ENCODE measurements around the gene C21orf58.

Gene C21orf58

GRCh38 chr21:46284077-46284644 lies 39.5 kb downstream of the C21orf58 start:
- no peak for TF ChIP-seq CTCF (IDR thresholded peaks at IDR 0.05; ENCODE audit: low read depth, low read length)
- H3K4me3 ChIP-seq (replicated peaks in 1 of 2; ENCODE audit: low read depth in 2 of 2, low read length in 2 of 2): no peak overlapping the region
- DNase-seq (ENCODE audit: low read depth in 2 of 2): no peak

GRCh38 chr21:46274797-46275390 lies 48.8 kb downstream of the C21orf58 start:
- no peak for DNase-seq (ENCODE audit: low read depth in 2 of 2)
- TF ChIP-seq CTCF (IDR thresholded peaks at IDR 0.05; ENCODE audit: low read depth, low read length): no peak
- no peak overlapping the region for H3K4me3 ChIP-seq (replicated peaks in 1 of 2; ENCODE audit: low read depth in 2 of 2, low read length in 2 of 2)

- no peak for DNase-seq (ENCODE audit: low read depth in 2 of 2)
- no peak overlapping the region for H3K4me3 ChIP-seq (replicated peaks in 1 of 2; ENCODE audit: low read depth in 2 of 2, low read length in 2 of 2)
- TF ChIP-seq CTCF (IDR thresholded peaks at IDR 0.05; ENCODE audit: low read depth, low read length): no peak
Measured at GRCh38 chr21:46273341-46273740, 50.3 kb downstream of the C21orf58 start.

- H3K4me3 ChIP-seq (replicated peaks in 1 of 2; ENCODE audit: low read depth in 2 of 2, low read length in 2 of 2): no peak overlapping the region
- no peak for DNase-seq (ENCODE audit: low read depth in 2 of 2)
- TF ChIP-seq CTCF (IDR thresholded peaks at IDR 0.05; ENCODE audit: low read depth, low read length): no peak
Measured at GRCh38 chr21:46269466-46269865, 54.2 kb downstream of the C21orf58 start.

- no peak for DNase-seq (ENCODE audit: low read depth in 2 of 2)
- H3K4me3 ChIP-seq (replicated peaks in 1 of 2; ENCODE audit: low read depth in 2 of 2, low read length in 2 of 2): no peak overlapping the region
- no peak for TF ChIP-seq CTCF (IDR thresholded peaks at IDR 0.05; ENCODE audit: low read depth, low read length)
Measured at GRCh38 chr21:46268371-46268770, 55.3 kb downstream of the C21orf58 start.

- DNase-seq (ENCODE audit: low read depth in 2 of 2): no peak
- H3K4me3 ChIP-seq (replicated peaks in 1 of 2; ENCODE audit: low read depth in 2 of 2, low read length in 2 of 2): no peak overlapping the region
- TF ChIP-seq CTCF (IDR thresholded peaks at IDR 0.05; ENCODE audit: low read depth, low read length): no peak
Measured at GRCh38 chr21:46266946-46267345, 56.7 kb downstream of the C21orf58 start.
